SK-N-SH (cell line): ENCODE results near the gene ABCG4. TPM values are rescaled to one million over a fixed set of nuclear protein-coding genes. Genes with fewer than 3 reads are reported as not detected.
"Not testable (repeated sequence)": the region's sequence is repeated elsewhere in the genome, so short reads cannot be mapped to it uniquely, and the experiment has no call there.

Experiments used
- CTCF ChIA-PET: fragments of 300-600, 350-600 bp; formaldehyde crosslinking; extraction: SDS; loops from one replicate; lab custom pipeline; 2021; lab: Yijun Ruan, JAX
- POLR2A ChIA-PET: fragments of 350-600 bp; sonication (Branson Sonifier 250); formaldehyde crosslinking; extraction: SDS; loops from one replicate; lab custom pipeline; 2020; ENCODE audit warnings: antibody characterized with exemption, inconsistent platforms; lab: Yijun Ruan, JAX
- DNase-seq: peaks from one replicate; pipeline ENCODE4 v3.0.0; 2012
- H2AFZ ChIP-seq: fragments of 200-600 bp; sonication (generic); 2 replicates; pipeline ENCODE4 v1.8.1; 2016; ENCODE audit warnings: antibody characterized with exemption, mild to moderate bottlenecking, low read depth
- H3F3A ChIP-seq: fragments of 200-600 bp; sonication (generic); replicated peaks from 2 replicates; pipeline ENCODE3; 2016; ENCODE audit warnings: antibody characterized with exemption, mild to moderate bottlenecking; ENCODE audit not compliant: insufficient read depth
- H3K27ac ChIP-seq, 2 experiments: fragments of 200-500 bp in 1 of 2; fragments of 200-600 bp in 1 of 2; sonication (Bioruptor generic) in 1 of 2; sonication (generic), shearing (Covaris generic) in 1 of 2; 2 replicates each; pipeline versions ENCODE4 v1.5.1 to v1.6.1; 2014 to 2016; ENCODE audit warnings: low read depth in 2 of 2, inconsistent platforms in 1 of 2, low read length in 1 of 2, mild to moderate bottlenecking in 1 of 2, mixed read lengths in 1 of 2
- H3K27me3 ChIP-seq: fragments of 200-600 bp; sonication (generic), shearing (Covaris generic); 2 replicates; pipeline ENCODE4 v1.6.1; 2016; ENCODE audit warnings: mixed run types; ENCODE audit not compliant: insufficient read depth
- H3K36me3 ChIP-seq, 2 experiments: fragments of 200-500 bp in 1 of 2; fragments of 200-600 bp in 1 of 2; sonication (Bioruptor generic) in 1 of 2; sonication (generic) in 1 of 2; replicated peaks in 1 of 2; 2 replicates each; pipeline versions ENCODE3 to v1.5.1; 2014 to 2016; ENCODE audit warnings: low read length in 1 of 2, mild to moderate bottlenecking in 1 of 2; ENCODE audit not compliant: insufficient read depth in 2 of 2, control insufficient read depth in 1 of 2
- H3K4me1 ChIP-seq, 2 experiments: fragments of 200-500 bp in 1 of 2; fragments of 200-600 bp in 1 of 2; sonication (Bioruptor generic) in 1 of 2; sonication (generic), shearing (Covaris generic) in 1 of 2; 2 replicates each; pipeline versions ENCODE4 v1.5.1 to v1.6.1; 2014 to 2016; ENCODE audit warnings: low read depth in 1 of 2, low read length in 1 of 2, mixed run types in 1 of 2; ENCODE audit not compliant: insufficient read depth in 2 of 2, control insufficient read depth in 1 of 2
- H3K4me2 ChIP-seq: fragments of 200-600 bp; sonication (generic), shearing (Covaris generic); 2 replicates; pipeline ENCODE4 v1.6.1; 2017; ENCODE audit warnings: mixed run types
- H3K4me3 ChIP-seq, 2 experiments: fragments of 200-500 bp in 1 of 2; fragments of 200-600 bp in 1 of 2; sonication (Bioruptor generic) in 1 of 2; sonication (generic), shearing (Covaris generic) in 1 of 2; 2 replicates each; pipeline versions ENCODE4 v1.5.1 to v1.8.1; 2014 to 2016; ENCODE audit warnings: low read depth in 2 of 2, inconsistent platforms in 1 of 2, low read length in 1 of 2, mild to moderate bottlenecking in 1 of 2, mixed read lengths in 1 of 2, moderate library complexity in 1 of 2
- H3K79me2 ChIP-seq: fragments of 200-600 bp; sonication (generic); 2 replicates; pipeline ENCODE4 v1.8.1; 2017; ENCODE audit warnings: mild to moderate bottlenecking; ENCODE audit not compliant: insufficient read depth
- H3K9ac ChIP-seq: fragments of 200-600 bp; sonication (generic); 2 replicates; pipeline ENCODE4 v1.6.1; 2017; ENCODE audit warnings: mixed run types
- H3K9me2 ChIP-seq: fragments of 200-600 bp; sonication (generic); 2 replicates; pipeline ENCODE4 v1.6.1; 2017; ENCODE audit warnings: mixed run types
- H3K9me3 ChIP-seq: fragments of 200-600 bp; sonication (generic); 2 replicates; pipeline ENCODE4 v1.6.1; 2017; ENCODE audit warnings: mixed run types, mild to moderate bottlenecking, moderate library complexity
- H4K20me1 ChIP-seq: fragments of 200-600 bp; sonication (generic); 2 replicates; pipeline ENCODE4 v1.6.1; 2017; ENCODE audit warnings: mild to moderate bottlenecking, mixed run types; ENCODE audit not compliant: insufficient read depth
- ELF1 ChIP-seq: IDR thresholded peaks from 2 replicates; pipeline ENCODE4 v1.4.0; 2012
- GABPA ChIP-seq: IDR thresholded peaks from 2 replicates; pipeline ENCODE4 v1.4.0; 2012; ENCODE audit warnings: low read depth, mild to moderate bottlenecking
- POLR2AphosphoS5 ChIP-seq: IDR thresholded peaks from 2 replicates; pipeline ENCODE4 v1.6.1; 2012; ENCODE audit warnings: low read depth, low read length
- RAD21 ChIP-seq: IDR thresholded peaks from 2 replicates; pipeline ENCODE4 v1.6.1; 2012; ENCODE audit warnings: mild to moderate bottlenecking, low read length
- RCOR1 ChIP-seq: fragments of 150-350 bp; IDR thresholded peaks from 2 replicates; pipeline ENCODE4 v1.6.1; 2017; ENCODE audit warnings: antibody characterized with exemption, low read length
- SMC3 ChIP-seq: IDR thresholded peaks from 2 replicates; pipeline ENCODE4 v1.6.1; 2012; ENCODE audit warnings: low read depth, low read length, improper control_type of control experiment
- TAF1 ChIP-seq: IDR thresholded peaks from 2 replicates; pipeline ENCODE4 v1.6.1; 2012; ENCODE audit warnings: low read depth, mild to moderate bottlenecking, low read length, moderate library complexity, borderline replicate concordance
- TEAD4 ChIP-seq: IDR thresholded peaks from 2 replicates; pipeline ENCODE4 v1.4.0; 2012; ENCODE audit warnings: mild to moderate bottlenecking, borderline replicate concordance; ENCODE audit not compliant: insufficient read depth
- WGBS: methylation state at CpG from one replicate; pipeline ENCODE4 v1.1.6; 2017; ENCODE audit warnings: low lambda C conversion rate; 5-methylcytosine and 5-hydroxymethylcytosine counted together
- polyA plus RNA-seq, 3 experiments: library from polyadenylated mRNA; depleted of rRNA; stranded (reverse); fragments of >200 nt; gene quantifications; 2 replicates each; pipeline ENCODE4 v1.2.3, GENCODE V29; 2012
- TF ChIP-seq, protein P1 (sequence below): IDR thresholded peaks from 2 replicates; pipeline ENCODE4 v1.6.1; 2012; ENCODE audit warnings: mild to moderate bottlenecking, low read depth, low read length, moderate library complexity
- TF ChIP-seq, protein P2 (sequence below): IDR thresholded peaks from 2 replicates; pipeline ENCODE4 v1.4.0; 2012; ENCODE audit warnings: low read depth, borderline replicate concordance
- TF ChIP-seq, protein P3 (sequence below): IDR thresholded peaks from 2 replicates; pipeline ENCODE4 v1.4.0; 2012; ENCODE audit warnings: low read depth, borderline replicate concordance
- TF ChIP-seq, protein P4 (sequence below): IDR thresholded peaks from 2 replicates; pipeline ENCODE4 v1.4.0; 2012; ENCODE audit warnings: low read depth

ABCG4 gene
- polyA plus RNA-seq, 1 of the 3 experiments (the other 2 are of a cell fraction): 0.72 TPM

DNA sequence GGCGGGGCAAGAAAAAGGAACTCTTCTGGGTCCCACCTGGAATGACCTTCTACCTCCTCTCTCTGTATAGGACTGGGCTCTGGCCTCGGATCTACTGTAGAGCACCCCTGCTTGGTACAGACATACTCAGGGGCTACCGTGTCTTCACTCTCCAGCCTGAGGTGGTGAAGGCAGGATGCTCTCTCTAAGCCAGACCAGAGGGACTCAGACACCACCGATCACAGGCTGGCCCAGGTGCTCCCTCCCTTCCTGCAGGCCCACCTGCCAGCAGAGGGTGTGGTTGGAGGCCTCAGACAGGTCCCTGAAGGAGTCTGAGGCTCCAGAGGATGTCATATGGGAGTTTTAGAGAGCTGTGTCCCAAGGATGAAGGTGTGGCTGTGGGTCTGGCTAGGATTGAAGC, 40.5 kb downstream of the ABCG4 start:
- CTCF ChIA-PET: interaction anchor here (0.9 to 3.3 kb wide), 5 partner anchors 13 to 150 kb away, joined by 3 to 12 read pairs (median 3); no protein-coding TSS in a partner anchor

DNA sequence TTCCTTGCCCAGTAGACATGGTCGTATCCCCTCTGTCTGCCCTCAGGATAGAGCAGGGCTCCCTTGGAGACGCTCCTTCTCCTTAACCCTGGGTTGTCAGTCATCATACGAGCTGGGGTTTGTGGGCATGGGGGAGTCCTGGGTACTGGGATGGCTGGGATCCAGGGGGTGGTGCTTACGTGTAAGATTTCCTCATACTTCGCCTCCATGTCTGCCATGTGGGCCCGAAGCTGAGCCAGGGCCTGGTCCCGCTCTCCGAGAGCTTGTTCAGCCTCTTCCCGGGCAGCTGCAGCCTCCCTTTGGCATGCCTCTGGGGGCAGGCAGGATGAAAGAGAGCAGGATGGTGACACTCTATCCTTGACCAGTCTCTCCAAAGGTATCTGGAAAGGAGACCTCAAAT, 41.7 kb downstream of the ABCG4 start:
- H3K4me2 ChIP-seq: no peak overlapping the region
- no peaks in the 10 kb centered on the region for H3K79me2 ChIP-seq
- POLR2A ChIA-PET: interaction anchor here (0.6 kb wide), 1 partner anchor 11 kb away, joined by 4 read pairs; no protein-coding TSS in a partner anchor
- H4K20me1 ChIP-seq: no peaks in the 10 kb centered on the region
- no peaks in the 10 kb centered on the region for H3F3A ChIP-seq
- TF ChIP-seq RAD21: no peak
- TF ChIP-seq, protein P1, sequence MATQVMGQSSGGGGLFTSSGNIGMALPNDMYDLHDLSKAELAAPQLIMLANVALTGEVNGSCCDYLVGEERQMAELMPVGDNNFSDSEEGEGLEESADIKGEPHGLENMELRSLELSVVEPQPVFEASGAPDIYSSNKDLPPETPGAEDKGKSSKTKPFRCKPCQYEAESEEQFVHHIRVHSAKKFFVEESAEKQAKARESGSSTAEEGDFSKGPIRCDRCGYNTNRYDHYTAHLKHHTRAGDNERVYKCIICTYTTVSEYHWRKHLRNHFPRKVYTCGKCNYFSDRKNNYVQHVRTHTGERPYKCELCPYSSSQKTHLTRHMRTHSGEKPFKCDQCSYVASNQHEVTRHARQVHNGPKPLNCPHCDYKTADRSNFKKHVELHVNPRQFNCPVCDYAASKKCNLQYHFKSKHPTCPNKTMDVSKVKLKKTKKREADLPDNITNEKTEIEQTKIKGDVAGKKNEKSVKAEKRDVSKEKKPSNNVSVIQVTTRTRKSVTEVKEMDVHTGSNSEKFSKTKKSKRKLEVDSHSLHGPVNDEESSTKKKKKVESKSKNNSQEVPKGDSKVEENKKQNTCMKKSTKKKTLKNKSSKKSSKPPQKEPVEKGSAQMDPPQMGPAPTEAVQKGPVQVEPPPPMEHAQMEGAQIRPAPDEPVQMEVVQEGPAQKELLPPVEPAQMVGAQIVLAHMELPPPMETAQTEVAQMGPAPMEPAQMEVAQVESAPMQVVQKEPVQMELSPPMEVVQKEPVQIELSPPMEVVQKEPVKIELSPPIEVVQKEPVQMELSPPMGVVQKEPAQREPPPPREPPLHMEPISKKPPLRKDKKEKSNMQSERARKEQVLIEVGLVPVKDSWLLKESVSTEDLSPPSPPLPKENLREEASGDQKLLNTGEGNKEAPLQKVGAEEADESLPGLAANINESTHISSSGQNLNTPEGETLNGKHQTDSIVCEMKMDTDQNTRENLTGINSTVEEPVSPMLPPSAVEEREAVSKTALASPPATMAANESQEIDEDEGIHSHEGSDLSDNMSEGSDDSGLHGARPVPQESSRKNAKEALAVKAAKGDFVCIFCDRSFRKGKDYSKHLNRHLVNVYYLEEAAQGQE: no peak
- TF ChIP-seq, protein P2, sequence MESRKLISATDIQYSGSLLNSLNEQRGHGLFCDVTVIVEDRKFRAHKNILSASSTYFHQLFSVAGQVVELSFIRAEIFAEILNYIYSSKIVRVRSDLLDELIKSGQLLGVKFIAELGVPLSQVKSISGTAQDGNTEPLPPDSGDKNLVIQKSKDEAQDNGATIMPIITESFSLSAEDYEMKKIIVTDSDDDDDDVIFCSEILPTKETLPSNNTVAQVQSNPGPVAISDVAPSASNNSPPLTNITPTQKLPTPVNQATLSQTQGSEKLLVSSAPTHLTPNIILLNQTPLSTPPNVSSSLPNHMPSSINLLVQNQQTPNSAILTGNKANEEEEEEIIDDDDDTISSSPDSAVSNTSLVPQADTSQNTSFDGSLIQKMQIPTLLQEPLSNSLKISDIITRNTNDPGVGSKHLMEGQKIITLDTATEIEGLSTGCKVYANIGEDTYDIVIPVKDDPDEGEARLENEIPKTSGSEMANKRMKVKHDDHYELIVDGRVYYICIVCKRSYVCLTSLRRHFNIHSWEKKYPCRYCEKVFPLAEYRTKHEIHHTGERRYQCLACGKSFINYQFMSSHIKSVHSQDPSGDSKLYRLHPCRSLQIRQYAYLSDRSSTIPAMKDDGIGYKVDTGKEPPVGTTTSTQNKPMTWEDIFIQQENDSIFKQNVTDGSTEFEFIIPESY: no peak
- TF ChIP-seq ELF1: no peak
- peak; percentile 16 for DNase-seq
- 90% methylated on average over 8 of the region's 9 CpGs for WGBS
- H3K27ac ChIP-seq: no peak overlapping the region
- CTCF ChIA-PET: interaction anchor here (0.9 to 3.3 kb wide), 8 partner anchors 10 to 149 kb away, joined by 3 to 12 read pairs (median 4); no protein-coding TSS in a partner anchor
- H3K36me3 ChIP-seq: no peaks in the 10 kb centered on the region
- H3K9ac ChIP-seq: no peak overlapping the region
- H3K4me3 ChIP-seq: no peak overlapping the region
- no peaks in the 10 kb centered on the region for H3K9me3 ChIP-seq
- H2AFZ ChIP-seq: no peak overlapping the region
- H3K9me2 ChIP-seq: no peaks in the 10 kb centered on the region
- peaks cover 0 to 9% of the 10 kb centered on the region in 2 experiments; a peak in 1 of 4 replicates for H3K4me1 ChIP-seq
- H3K27me3 ChIP-seq: no peaks in the 10 kb centered on the region

More for the DNA sequence above, 40.5 kb downstream of the ABCG4 start:
- Histone ChIP-seq H3K36me3 (no peaks in the 10 kb centered on the region), H3F3A (no peaks in the 10 kb centered on the region), H3K9ac (no peak overlapping the region), H3K4me3 (no peak overlapping the region), H3K27me3 (no peaks in the 10 kb centered on the region), H3K4me2 (no peak overlapping the region)
- WGBS: 73% methylated on average over 3 of the region's 4 CpGs
- DNase-seq: peak; percentile 6
- TF ChIP-seq SMC3 (no peak), TAF1 (no peak), GABPA (no peak), POLR2AphosphoS5 (no peak), RCOR1 (no peak), TEAD4 (no peak)
- TF ChIP-seq, protein P3, sequence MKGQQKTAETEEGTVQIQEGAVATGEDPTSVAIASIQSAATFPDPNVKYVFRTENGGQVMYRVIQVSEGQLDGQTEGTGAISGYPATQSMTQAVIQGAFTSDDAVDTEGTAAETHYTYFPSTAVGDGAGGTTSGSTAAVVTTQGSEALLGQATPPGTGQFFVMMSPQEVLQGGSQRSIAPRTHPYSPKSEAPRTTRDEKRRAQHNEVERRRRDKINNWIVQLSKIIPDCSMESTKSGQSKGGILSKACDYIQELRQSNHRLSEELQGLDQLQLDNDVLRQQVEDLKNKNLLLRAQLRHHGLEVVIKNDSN: no peak
- TF ChIP-seq, protein P4, sequence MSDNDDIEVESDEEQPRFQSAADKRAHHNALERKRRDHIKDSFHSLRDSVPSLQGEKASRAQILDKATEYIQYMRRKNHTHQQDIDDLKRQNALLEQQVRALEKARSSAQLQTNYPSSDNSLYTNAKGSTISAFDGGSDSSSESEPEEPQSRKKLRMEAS: no peak
- TF ChIP-seq, all 33 proteins: peak for 0
- Histone ChIP-seq H3K27ac (no peak overlapping the region), H4K20me1 (no peaks in the 10 kb centered on the region), H3K4me1 (peaks cover 0 to 9% of the 10 kb centered on the region in 2 experiments; a peak in 1 of 4 replicates), H3K9me2 (no peaks in the 10 kb centered on the region), H2AFZ (no peak overlapping the region), H3K79me2 (no peaks in the 10 kb centered on the region), H3K9me3 (no peaks in the 10 kb centered on the region)
- POLR2A ChIA-PET: no interaction called here

DNA sequence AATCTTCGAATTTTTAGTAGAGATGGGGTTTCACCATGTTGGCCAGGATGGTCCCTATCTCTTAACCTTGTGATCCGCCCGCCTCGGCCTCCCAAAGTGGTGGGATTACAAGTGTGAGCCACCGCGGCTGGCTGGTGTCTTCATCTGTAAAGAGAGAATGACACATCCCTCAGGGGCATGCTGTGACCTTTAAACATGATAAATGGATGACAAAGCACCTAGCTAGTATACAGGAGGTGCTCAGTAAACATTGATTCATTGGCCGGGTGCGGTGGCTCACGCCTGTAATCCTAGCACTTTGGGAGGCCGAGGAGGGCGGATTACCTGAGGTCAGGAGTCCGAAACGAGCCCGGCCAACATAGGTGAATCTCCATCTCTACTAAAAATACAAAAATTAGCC, 42.4 kb downstream of the ABCG4 start:
- H2AFZ ChIP-seq, H3F3A ChIP-seq, H3K27me3 ChIP-seq, H3K9me2 ChIP-seq, H3K9me3 ChIP-seq, H3K36me3 ChIP-seq, H3K27ac ChIP-seq, H3K4me1 ChIP-seq, H3K4me2 ChIP-seq, H3K79me2 ChIP-seq, H3K4me3 ChIP-seq, H3K9ac ChIP-seq, DNase-seq, H4K20me1 ChIP-seq: not testable (repeated sequence)
- POLR2A ChIA-PET: interaction anchor here (0.6 kb wide), 1 partner anchor 12 kb away, joined by 4 read pairs; no protein-coding TSS in a partner anchor
- 83% methylated on average over 14 of the region's 14 CpGs for WGBS
- CTCF ChIA-PET: interaction anchor here (0.7 to 3.3 kb wide), 5 partner anchors 14 to 132 kb away, joined by 3 to 12 read pairs (median 4); partner anchors contain the start of gene CBL
